Erythroblast (primary cell): ENCODE results near the gene DMRT2.

Experiments
- DNase-seq, 2 experiments: peaks; one replicate each; lab custom pipeline; 2025; lab: John Stamatoyannopoulos, UW
- GATA1 ChIP-seq: IDR thresholded peaks from 2 replicates; pipeline ENCODE4 v1.6.1; 2011; ENCODE audit warnings: low read depth, mild to moderate bottlenecking, control low read depth, low read length, moderate library complexity
- POLR2A ChIP-seq: IDR thresholded peaks from 2 replicates; pipeline ENCODE4 v1.6.1; 2011; ENCODE audit warnings: mild to moderate bottlenecking, low read length

DMRT2 gene

GRCh38 chr9:1050125-1050895 is at the start of gene DMRT2:
TSS of gene DMRT2 (plus strand) at chr9:1050357. CDS start at chr9:1051614, 1,257 bp downstream.
- TF ChIP-seq POLR2A: no peak
- TF ChIP-seq GATA1: no peak
- DNase-seq: peak; percentile 25 to 32

- no peak for DNase-seq
Observed at GRCh38 chr9:1001838-1002237, 48.3 kb upstream of the DMRT2 start.

GRCh38 chr9:1002678-1003077 is 47.5 kb upstream of the DMRT2 start:
- DNase-seq: no peak
- no peak for TF ChIP-seq POLR2A
- TF ChIP-seq GATA1: no peak

More at GRCh38 chr9:1001838-1002237, 48.3 kb upstream of the DMRT2 start:
- no peak for TF ChIP-seq POLR2A
- TF ChIP-seq GATA1: no peak

GRCh38 chr9:1005043-1005667 is 45.0 kb upstream of the DMRT2 start:
- TF ChIP-seq POLR2A (no peak), GATA1 (no peak)
- peak; percentile 19 to 38 for DNase-seq

GRCh38 chr9:1007312-1007711 is 42.8 kb upstream of the DMRT2 start:
- no peak for DNase-seq
- TF ChIP-seq GATA1 (no peak), POLR2A (no peak)

GRCh38 chr9:1008216-1008615 is 41.9 kb upstream of the DMRT2 start:
- no peak for DNase-seq
- TF ChIP-seq POLR2A: no peak
- TF ChIP-seq GATA1: no peak

GRCh38 chr9:1009101-1009707 is 41.0 kb upstream of the DMRT2 start:
- peak; percentile 68 to 84 for DNase-seq
- TF ChIP-seq POLR2A (no peak), GATA1 (no peak)

- no peak for DNase-seq
Observed at GRCh38 chr9:1013021-1013420, 37.1 kb upstream of the DMRT2 start.

GRCh38 chr9:1014225-1014624 is 35.9 kb upstream of the DMRT2 start:
- no peak for DNase-seq
- no peak for TF ChIP-seq POLR2A
- no peak for TF ChIP-seq GATA1

More at GRCh38 chr9:1013021-1013420, 37.1 kb upstream of the DMRT2 start:
- TF ChIP-seq GATA1 (no peak), POLR2A (no peak)

GRCh38 chr9:1014640-1015039 is 35.5 kb upstream of the DMRT2 start:
- no peak for DNase-seq
- TF ChIP-seq GATA1: no peak
- TF ChIP-seq POLR2A: no peak

- peak; percentile 3 to 5 for DNase-seq
- TF ChIP-seq POLR2A (no peak), GATA1 (no peak)
Observed at GRCh38 chr9:1018121-1018520, 32.0 kb upstream of the DMRT2 start.

GRCh38 chr9:1024112-1024511 is 26.0 kb upstream of the DMRT2 start:
- no peak for DNase-seq
- TF ChIP-seq GATA1: no peak
- no peak for TF ChIP-seq POLR2A

GRCh38 chr9:1025131-1025530 is 25.0 kb upstream of the DMRT2 start:
- no peak for DNase-seq
- no peak for TF ChIP-seq GATA1
- TF ChIP-seq POLR2A: no peak

- no peak for TF ChIP-seq POLR2A
- TF ChIP-seq GATA1: no peak
- DNase-seq: no peak
Observed at GRCh38 chr9:1026219-1026618, 23.9 kb upstream of the DMRT2 start.
